Hepatocyte (in vitro differentiated cells): ENCODE results near the gene SGMS1. TPM values are rescaled to one million over a fixed set of nuclear protein-coding genes. Genes with fewer than 3 reads are reported as not detected.

Experiments
- DNase-seq: peaks from one replicate; pipeline ENCODE4 v3.0.0-alpha.2; 2016; ENCODE audit warnings: low spot score
- H2AFZ ChIP-seq: fragments of 200-600 bp; sonication (generic); 2 replicates; pipeline ENCODE4 v1.6.0; 2016; ENCODE audit warnings: antibody characterized with exemption, mild to moderate bottlenecking
- H3K27ac ChIP-seq: fragments of 200-600 bp; sonication (generic); 2 replicates; pipeline ENCODE4 v1.5.1; 2016; ENCODE audit warnings: mild to moderate bottlenecking
- H3K27me3 ChIP-seq: fragments of 200-600 bp; sonication (generic); 2 replicates; pipeline ENCODE4 v1.6.1; 2016
- H3K36me3 ChIP-seq: fragments of 200-600 bp; sonication (generic); replicated peaks from 2 replicates; pipeline ENCODE4 v1.5.1; 2016; ENCODE audit warnings: low read depth; ENCODE audit not compliant: insufficient read depth
- H3K4me1 ChIP-seq: fragments of 200-600 bp; sonication (generic); 2 replicates; pipeline ENCODE4 v1.5.1; 2016; ENCODE audit warnings: mild to moderate bottlenecking, moderate library complexity; ENCODE audit not compliant: insufficient read depth
- H3K4me2 ChIP-seq: fragments of 200-600 bp; sonication (generic); 2 replicates; pipeline ENCODE4 v1.6.0; 2016
- H3K4me3 ChIP-seq: fragments of 200-600 bp; sonication (generic); 2 replicates; pipeline ENCODE4 v1.5.1; 2016; ENCODE audit warnings: mild to moderate bottlenecking
- H3K79me2 ChIP-seq: fragments of 200-600 bp; sonication (generic); 2 replicates; pipeline ENCODE4 v1.6.0; 2017; ENCODE audit warnings: mild to moderate bottlenecking
- H3K9me2 ChIP-seq: fragments of 200-600 bp; sonication (generic); replicated peaks from 2 replicates; pipeline ENCODE4 v1.6.0; 2017; ENCODE audit warnings: mild to moderate bottlenecking; ENCODE audit not compliant: insufficient read depth
- H3K9me3 ChIP-seq: fragments of 200-600 bp; sonication (generic); 2 replicates; pipeline ENCODE4 v1.5.1; 2016; ENCODE audit warnings: low read depth, mild to moderate bottlenecking
- H4K20me1 ChIP-seq: fragments of 200-600 bp; sonication (generic); 2 replicates; pipeline ENCODE4 v1.6.0; 2016; ENCODE audit warnings: mild to moderate bottlenecking; ENCODE audit not compliant: insufficient read depth, poor library complexity, severe bottlenecking
- EZH2 ChIP-seq: fragments of 200-600 bp; sonication (generic); IDR thresholded peaks from 2 replicates; pipeline ENCODE4 v1.6.1; 2016; ENCODE audit warnings: antibody characterized with exemption, mild to moderate bottlenecking, borderline replicate concordance
- EZH2phosphoT487 ChIP-seq: fragments of 200-600 bp; sonication (generic); IDR thresholded peaks from one replicate; pipeline ENCODE4 v1.6.1; 2018; ENCODE audit warnings: antibody characterized with exemption, mild to moderate bottlenecking, low read depth, moderate library complexity; ENCODE audit not compliant: unreplicated experiment, severe bottlenecking
- WGBS: methylation state at CpG from one replicate; pipeline ENCODE4 v1.1.6; 2016; ENCODE audit warnings: low lambda C conversion rate; ENCODE audit errors: missing lambda C conversion rate; 5-methylcytosine and 5-hydroxymethylcytosine counted together
- polyA plus RNA-seq: library from polyadenylated mRNA; unstranded; fragments of >200 nt; fragmentation: Nextera tagmentation; extraction: Ambion mirVana; gene quantifications from 2 replicates; pipeline ENCODE4 v1.2.1, GENCODE V29; 2016
- total RNA-seq: library from RNA; depleted of rRNA; stranded (reverse); fragments of >200 nt; gene quantifications from 2 replicates; pipeline ENCODE4 v1.2.3, GENCODE V29; 2014
- TF ChIP-seq, protein P1 (sequence below): fragments of 200-600 bp; sonication (generic); IDR thresholded peaks from 2 replicates; pipeline ENCODE4 v1.5.1; 2016; ENCODE audit warnings: antibody characterized with exemption, mild to moderate bottlenecking; ENCODE audit not compliant: poor library complexity

SGMS1 gene
- total and polyA plus RNA-seq, 2 experiments from 2014 or later = 28.1 to 87.8 TPM

DNA sequence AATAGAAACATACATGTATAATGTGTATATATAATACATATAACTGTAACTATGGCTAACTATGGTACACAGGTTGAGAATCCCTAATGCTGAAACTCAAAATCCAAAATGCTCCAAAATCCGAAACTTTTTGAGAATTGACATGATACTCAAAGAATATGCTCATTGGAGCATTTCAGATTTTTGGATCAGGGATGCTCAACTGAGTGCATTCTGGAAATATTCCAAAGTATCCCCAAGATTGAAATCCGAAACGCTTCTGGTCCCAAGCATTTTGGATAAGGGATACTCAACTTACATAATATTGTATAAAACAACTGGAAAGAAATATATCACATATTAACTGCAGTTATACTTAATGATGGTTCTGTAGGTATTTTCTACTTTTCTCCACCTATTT is 278.2 kb downstream of the SGMS1 start:
- Histone ChIP-seq H3K79me2 (peaks cover 16% of the 10 kb centered on the region), H4K20me1 (no peaks in the 10 kb centered on the region), H3K9me3 (no peaks in the 10 kb centered on the region), H3K4me1 (no peaks in the 10 kb centered on the region), H3K9me2 (no peaks in the 10 kb centered on the region), H3K27ac (no peak overlapping the region), H3K36me3 (no peaks in the 10 kb centered on the region), H3K4me2 (no peak overlapping the region), H2AFZ (no peak overlapping the region), H3K4me3 (no peak overlapping the region), H3K27me3 (no peaks in the 10 kb centered on the region)
- 75% methylated on average over 3 of the region's 3 CpGs for WGBS
- no peak for TF ChIP-seq EZH2
- TF ChIP-seq EZH2phosphoT487 = no peak
- TF ChIP-seq, protein P1, sequence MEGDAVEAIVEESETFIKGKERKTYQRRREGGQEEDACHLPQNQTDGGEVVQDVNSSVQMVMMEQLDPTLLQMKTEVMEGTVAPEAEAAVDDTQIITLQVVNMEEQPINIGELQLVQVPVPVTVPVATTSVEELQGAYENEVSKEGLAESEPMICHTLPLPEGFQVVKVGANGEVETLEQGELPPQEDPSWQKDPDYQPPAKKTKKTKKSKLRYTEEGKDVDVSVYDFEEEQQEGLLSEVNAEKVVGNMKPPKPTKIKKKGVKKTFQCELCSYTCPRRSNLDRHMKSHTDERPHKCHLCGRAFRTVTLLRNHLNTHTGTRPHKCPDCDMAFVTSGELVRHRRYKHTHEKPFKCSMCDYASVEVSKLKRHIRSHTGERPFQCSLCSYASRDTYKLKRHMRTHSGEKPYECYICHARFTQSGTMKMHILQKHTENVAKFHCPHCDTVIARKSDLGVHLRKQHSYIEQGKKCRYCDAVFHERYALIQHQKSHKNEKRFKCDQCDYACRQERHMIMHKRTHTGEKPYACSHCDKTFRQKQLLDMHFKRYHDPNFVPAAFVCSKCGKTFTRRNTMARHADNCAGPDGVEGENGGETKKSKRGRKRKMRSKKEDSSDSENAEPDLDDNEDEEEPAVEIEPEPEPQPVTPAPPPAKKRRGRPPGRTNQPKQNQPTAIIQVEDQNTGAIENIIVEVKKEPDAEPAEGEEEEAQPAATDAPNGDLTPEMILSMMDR = no peak
- no peak for DNase-seq

GRCh38 chr10:50343702-50344331 is 279.9 kb downstream of the SGMS1 start:
- DNase-seq = no peak
- Histone ChIP-seq H3K79me2 (peaks cover 12% of the 10 kb centered on the region), H3K4me3 (no peak overlapping the region), H3K9me2 (no peaks in the 10 kb centered on the region), H3K27ac (no peak overlapping the region), H3K36me3 (no peaks in the 10 kb centered on the region), H2AFZ (no peak overlapping the region), H3K27me3 (no peaks in the 10 kb centered on the region), H3K4me1 (no peaks in the 10 kb centered on the region), H4K20me1 (no peaks in the 10 kb centered on the region), H3K4me2 (no peak overlapping the region), H3K9me3 (no peaks in the 10 kb centered on the region)
- TF ChIP-seq, protein P1 = no peak
- TF ChIP-seq EZH2 (no peak), EZH2phosphoT487 (no peak)
- 95% methylated on average over 12 of the region's 12 CpGs for WGBS

GRCh38 chr10:50341987-50342386 is 281.8 kb downstream of the SGMS1 start:
- Histone ChIP-seq H3K27me3 (no peaks in the 10 kb centered on the region), H3K4me2 (no peak overlapping the region), H3K36me3 (no peaks in the 10 kb centered on the region), H4K20me1 (no peaks in the 10 kb centered on the region), H3K9me2 (no peaks in the 10 kb centered on the region), H3K4me3 (no peak overlapping the region), H3K27ac (no peak overlapping the region), H3K4me1 (no peaks in the 10 kb centered on the region), H3K79me2 (peaks cover 4% of the 10 kb centered on the region), H2AFZ (no peak overlapping the region), H3K9me3 (no peaks in the 10 kb centered on the region)
- 76% methylated on average over 2 of the region's 2 CpGs for WGBS
- TF ChIP-seq EZH2phosphoT487 (no peak), EZH2 (no peak)
- TF ChIP-seq, protein P1 = no peak
- DNase-seq = no peak

DNA sequence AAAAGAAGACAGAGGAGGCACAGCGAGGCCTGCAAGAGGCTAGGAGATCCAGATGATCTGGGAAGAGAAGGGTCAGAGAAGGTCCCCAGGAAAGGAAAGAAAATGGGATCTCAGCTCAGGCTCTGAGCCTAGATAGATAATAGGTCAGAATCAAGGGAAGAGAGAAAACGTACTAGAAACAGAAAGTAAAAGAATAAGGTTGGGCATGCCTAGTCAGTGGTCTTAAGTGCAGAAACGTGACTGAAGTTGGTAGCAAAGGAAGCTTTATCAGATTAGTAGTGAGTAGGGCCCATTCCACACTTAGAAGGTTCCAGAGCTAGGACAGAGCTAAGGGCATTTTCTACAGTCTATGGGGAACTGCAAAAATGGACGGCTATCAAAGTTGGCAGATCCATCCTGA is 287.6 kb downstream of the SGMS1 start:
- Histone ChIP-seq H3K4me1 (no peaks in the 10 kb centered on the region), H3K4me2 (no peak overlapping the region), H3K79me2 (no peaks in the 10 kb centered on the region), H2AFZ (no peak overlapping the region), H3K9me3 (no peaks in the 10 kb centered on the region), H4K20me1 (no peaks in the 10 kb centered on the region), H3K4me3 (no peak overlapping the region), H3K27me3 (no peaks in the 10 kb centered on the region), H3K9me2 (no peaks in the 10 kb centered on the region), H3K36me3 (no peaks in the 10 kb centered on the region), H3K27ac (no peak overlapping the region)
- DNase-seq = no peak
- WGBS = 83% methylated on average over 4 of the region's 4 CpGs
- TF ChIP-seq, protein P1 = no peak
- no peak for TF ChIP-seq EZH2phosphoT487
